ENCODE measurements around the gene ZNF362. TPM values are rescaled to one million over a fixed set of nuclear protein-coding genes. Genes with fewer than 3 reads are reported as not detected.

ZNF362 gene
- total and polyA plus RNA-seq, 10 of the 15 experiments (the other 5 are each of a cell fraction or from before 2014, with no cell fraction given) = 0.74 to 22.8 (median 7.4) TPM

GRCh38 chr1:33257207-33257771 lies 997 bp downstream of the ZNF362 start:
- in situ Hi-C loops (cut with MboI) = no loop called here
- DNase-seq (ENCODE audit: low read depth, low spot score) (no peak), FAIRE-seq (no peak), ATAC-seq (no peak)
- Histone ChIP-seq H3K4me1 (ENCODE audit: control insufficient read depth, insufficient read depth, low read length) (peaks cover 29% of the 10 kb centered on the region), H3K79me2 (ENCODE audit: control insufficient read depth, insufficient read depth, low read length) (peaks cover 30% of the 10 kb centered on the region), H2AFZ (ENCODE audit: control insufficient read depth, low read depth, low read length) (peak overlapping the region; percentile 25), H3K9me3 (replicated peaks; ENCODE audit: control insufficient read depth, insufficient read depth, low read length) (no peaks in the 10 kb centered on the region), H3K4me3 (peak overlapping the region; percentile 94), H4K20me1 (ENCODE audit: control insufficient read depth, insufficient read depth) (no peaks in the 10 kb centered on the region), H3K9ac (ENCODE audit: control insufficient read depth, insufficient read depth, low read length) (peak overlapping the region; percentile 95), H3K4me2 (ENCODE audit: control insufficient read depth, insufficient read depth) (peak overlapping the region; percentile 89), H3K27ac (ENCODE audit: control insufficient read depth, insufficient read depth) (peak overlapping the region; percentile 90), H3K27me3 (replicated peaks in 1 of 2; ENCODE audit: control insufficient read depth in 2 of 2, insufficient read depth in 2 of 2, low read length in 1 of 2) (no peaks in the 10 kb centered on the region), H3K36me3 (ENCODE audit: control insufficient read depth in 2 of 2, insufficient read depth in 2 of 2, low read length in 1 of 2) (no peaks in the 10 kb centered on the region)
- CTCF ChIA-PET = interaction anchor here (0.6 to 1.3 kb wide), 6 partner anchors 14 to 214 kb away, joined by 3 to 6 read pairs (median 3); no protein-coding TSS in a partner anchor
- SMC1A ChIA-PET (ENCODE audit: uncharacterized antibody, unreplicated experiment) = interaction anchor here (0.9 to 1.4 kb wide), 3 partner anchors 8 to 130 kb away, joined by 3 to 4 read pairs (median 3); no protein-coding TSS in a partner anchor
- WGBS (ENCODE audit: insufficient coverage, insufficient replicate concordance, low lambda C conversion rate, missing lambda C conversion rate) = 4% methylated on average over 13 of the region's 18 CpGs
- POLR2A ChIA-PET = interaction anchor here (0.6 kb wide), 2 partner anchors 207 to 291 kb away, joined by 3 read pairs; no protein-coding TSS in a partner anchor
- no TSS peak for BruUV-seq (replicated peaks)
- RAD21 ChIA-PET (ENCODE audit: unreplicated experiment) = interaction anchor here (0.9 to 1.0 kb wide), 2 partner anchors 11 to 76 kb away, joined by 3 to 4 read pairs; partner anchors contain the start of gene TRIM62
- intact Hi-C loops (cut with micrococcal nuclease; ENCODE audit: unreplicated experiment) = loop anchor here (5.0 kb wide), 1 partner anchor 130 kb away; no protein-coding TSS in a partner anchor
- TF ChIP-seq, protein P1, sequence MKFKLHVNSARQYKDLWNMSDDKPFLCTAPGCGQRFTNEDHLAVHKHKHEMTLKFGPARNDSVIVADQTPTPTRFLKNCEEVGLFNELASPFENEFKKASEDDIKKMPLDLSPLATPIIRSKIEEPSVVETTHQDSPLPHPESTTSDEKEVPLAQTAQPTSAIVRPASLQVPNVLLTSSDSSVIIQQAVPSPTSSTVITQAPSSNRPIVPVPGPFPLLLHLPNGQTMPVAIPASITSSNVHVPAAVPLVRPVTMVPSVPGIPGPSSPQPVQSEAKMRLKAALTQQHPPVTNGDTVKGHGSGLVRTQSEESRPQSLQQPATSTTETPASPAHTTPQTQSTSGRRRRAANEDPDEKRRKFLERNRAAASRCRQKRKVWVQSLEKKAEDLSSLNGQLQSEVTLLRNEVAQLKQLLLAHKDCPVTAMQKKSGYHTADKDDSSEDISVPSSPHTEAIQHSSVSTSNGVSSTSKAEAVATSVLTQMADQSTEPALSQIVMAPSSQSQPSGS (IDR thresholded peaks at IDR 0.05; ENCODE audit: low read length) = no peak
- no peak for TF ChIP-seq HDGF (IDR thresholded peaks at IDR 0.05)
- TF ChIP-seq PKNOX1 (IDR thresholded peaks at IDR 0.05) = no peak
- TF ChIP-seq JUNB (IDR thresholded peaks at IDR 0.05) = no peak
- no peak for TF ChIP-seq CBX3 (IDR thresholded peaks at IDR 0.05; ENCODE audit: borderline replicate concordance, low read depth)
- TF ChIP-seq NBN (IDR thresholded peaks at IDR 0.05) = no peak
- TF ChIP-seq CEBPB (IDR thresholded peaks at IDR 0.05; ENCODE audit: borderline replicate concordance in 1 of 2, low read depth in 2 of 2, low read length in 2 of 2) = no peak
- no peak for TF ChIP-seq SPI1 (IDR thresholded peaks at IDR 0.05; ENCODE audit: borderline replicate concordance, insufficient read depth, low read depth, low read length)
- peak; percentile 65 for TF ChIP-seq ZNF384 (IDR thresholded peaks at IDR 0.05; ENCODE audit: borderline replicate concordance, low read depth, low read length)
- TF ChIP-seq NR2F1 (conservative IDR thresholded peaks at IDR 0.05) = no peak
- no peak for TF ChIP-seq PAX5 (IDR thresholded peaks at IDR 0.05; ENCODE audit: borderline replicate concordance, low read depth, low read length)
- no peak for TF ChIP-seq HCFC1 (IDR thresholded peaks at IDR 0.05; ENCODE audit: low read length)
- no peak for TF ChIP-seq CHD4 (IDR thresholded peaks at IDR 0.05)
- no peak for TF ChIP-seq RAD21 (IDR thresholded peaks at IDR 0.05; ENCODE audit: insufficient read depth, low read depth, low read length)
- 0 out of 2 replicates have a peak, but pooled peaks have one; percentile 0 for TF ChIP-seq MLLT1 (IDR thresholded peaks at IDR 0.05)
- TF ChIP-seq MEF2A (IDR thresholded peaks at IDR 0.05; ENCODE audit: insufficient read depth, low read depth, low read length) = no peak
- no peak for TF ChIP-seq RB1 (IDR thresholded peaks at IDR 0.05; ENCODE audit: borderline replicate concordance)
- TF ChIP-seq, protein P2, sequence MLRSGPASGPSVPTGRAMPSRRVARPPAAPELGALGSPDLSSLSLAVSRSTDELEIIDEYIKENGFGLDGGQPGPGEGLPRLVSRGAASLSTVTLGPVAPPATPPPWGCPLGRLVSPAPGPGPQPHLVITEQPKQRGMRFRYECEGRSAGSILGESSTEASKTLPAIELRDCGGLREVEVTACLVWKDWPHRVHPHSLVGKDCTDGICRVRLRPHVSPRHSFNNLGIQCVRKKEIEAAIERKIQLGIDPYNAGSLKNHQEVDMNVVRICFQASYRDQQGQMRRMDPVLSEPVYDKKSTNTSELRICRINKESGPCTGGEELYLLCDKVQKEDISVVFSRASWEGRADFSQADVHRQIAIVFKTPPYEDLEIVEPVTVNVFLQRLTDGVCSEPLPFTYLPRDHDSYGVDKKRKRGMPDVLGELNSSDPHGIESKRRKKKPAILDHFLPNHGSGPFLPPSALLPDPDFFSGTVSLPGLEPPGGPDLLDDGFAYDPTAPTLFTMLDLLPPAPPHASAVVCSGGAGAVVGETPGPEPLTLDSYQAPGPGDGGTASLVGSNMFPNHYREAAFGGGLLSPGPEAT (IDR thresholded peaks at IDR 0.05; ENCODE audit: low read depth) = 0 out of 2 replicates have a peak, but pooled peaks have one; percentile 19
- no peak for TF ChIP-seq CBFB (IDR thresholded peaks at IDR 0.05; ENCODE audit: low read depth)
- TF ChIP-seq BHLHE40 (IDR thresholded peaks at IDR 0.05; ENCODE audit: borderline replicate concordance in 1 of 2, low read depth in 2 of 2, low read length in 1 of 2) = no peak

Measured in GM12878 (cell line).